Stomach (tissue), 4 donors: ENCODE data around the gene PPP2R5B.

Experiments used
- CTCF ChIP-seq, 7 experiments: fragments of 450-650 bp in 4 of 7; fragments of 200-600 bp in 3 of 7; sonication (generic) in 3 of 7; IDR thresholded peaks; one replicate each; pipeline ENCODE4 v1.5.1; 2016 to 2019; ENCODE audit warnings: antibody characterized with exemption in 7 of 7, control low read depth in 2 of 7, mild to moderate bottlenecking in 1 of 7
- POLR2A ChIP-seq, 4 donors: fragments of 450-650 bp; IDR thresholded peaks; one replicate each; pipeline ENCODE4 v1.6.1; 2016; ENCODE audit warnings: antibody characterized with exemption in 4 of 4, control low read depth in 2 of 4, mild to moderate bottlenecking in 1 of 4, moderate library complexity in 1 of 4

GRCh38 chr11:64917663-64917995, 6.9 kb upstream of the PPP2R5B start:
- TF ChIP-seq POLR2A (IDR thresholded peaks at IDR 0.05): no peak
- no peak for TF ChIP-seq CTCF (IDR thresholded peaks at IDR 0.05)
